ENCODE data around the gene BARHL2.

DNA sequence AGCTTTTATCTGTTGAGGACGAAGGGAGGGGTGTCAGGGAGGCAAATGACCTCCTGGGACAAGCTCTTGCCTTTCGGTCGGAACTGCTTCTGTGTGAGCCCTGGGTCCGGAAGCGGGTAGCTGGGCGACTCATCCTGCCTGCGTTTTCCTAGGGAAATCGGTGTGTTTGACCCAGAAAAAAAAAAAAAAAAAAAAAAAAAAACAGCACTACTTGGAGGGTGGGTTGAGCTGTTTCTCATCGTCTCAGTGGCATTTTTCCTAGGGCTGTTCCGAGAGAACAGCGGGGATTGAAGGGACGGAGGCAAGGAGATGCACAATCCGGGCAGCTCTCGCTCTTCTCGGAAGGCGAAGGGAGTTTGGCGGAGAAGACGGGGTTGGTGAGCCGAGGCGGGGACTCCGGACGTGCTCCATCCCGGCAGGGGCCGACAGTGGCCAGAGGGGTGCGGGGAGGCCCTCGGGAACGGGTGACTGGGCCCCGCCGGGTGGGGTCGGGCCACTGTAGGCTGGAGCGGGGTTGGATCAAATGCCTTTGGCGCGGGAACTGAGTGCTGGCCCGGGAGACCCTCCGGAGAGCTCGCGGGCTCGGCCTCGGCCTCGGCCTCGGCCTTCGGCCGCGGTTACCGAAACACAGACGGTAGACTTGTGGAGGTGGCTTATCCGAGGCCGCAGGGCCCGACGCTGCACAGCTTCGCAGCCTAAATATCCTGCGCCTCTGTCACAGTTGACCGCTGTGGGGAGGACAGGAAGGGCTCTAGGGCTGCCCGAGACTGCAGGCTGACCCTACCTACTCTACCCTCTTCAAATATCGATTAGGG, 2.4 kb upstream of the BARHL2 start:
- TF ChIP-seq, protein P1, sequence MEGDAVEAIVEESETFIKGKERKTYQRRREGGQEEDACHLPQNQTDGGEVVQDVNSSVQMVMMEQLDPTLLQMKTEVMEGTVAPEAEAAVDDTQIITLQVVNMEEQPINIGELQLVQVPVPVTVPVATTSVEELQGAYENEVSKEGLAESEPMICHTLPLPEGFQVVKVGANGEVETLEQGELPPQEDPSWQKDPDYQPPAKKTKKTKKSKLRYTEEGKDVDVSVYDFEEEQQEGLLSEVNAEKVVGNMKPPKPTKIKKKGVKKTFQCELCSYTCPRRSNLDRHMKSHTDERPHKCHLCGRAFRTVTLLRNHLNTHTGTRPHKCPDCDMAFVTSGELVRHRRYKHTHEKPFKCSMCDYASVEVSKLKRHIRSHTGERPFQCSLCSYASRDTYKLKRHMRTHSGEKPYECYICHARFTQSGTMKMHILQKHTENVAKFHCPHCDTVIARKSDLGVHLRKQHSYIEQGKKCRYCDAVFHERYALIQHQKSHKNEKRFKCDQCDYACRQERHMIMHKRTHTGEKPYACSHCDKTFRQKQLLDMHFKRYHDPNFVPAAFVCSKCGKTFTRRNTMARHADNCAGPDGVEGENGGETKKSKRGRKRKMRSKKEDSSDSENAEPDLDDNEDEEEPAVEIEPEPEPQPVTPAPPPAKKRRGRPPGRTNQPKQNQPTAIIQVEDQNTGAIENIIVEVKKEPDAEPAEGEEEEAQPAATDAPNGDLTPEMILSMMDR (IDR thresholded peaks at IDR 0.05; ENCODE audit: low read depth, low read length, poor library complexity, severe bottlenecking), result no peak
- no peak for TF ChIP-seq EZH2phosphoT487 (IDR thresholded peaks at IDR 0.05; ENCODE audit: borderline replicate concordance, low read length)
